IMR-90 (cell line): ENCODE data around the gene FUT8. TPM values are rescaled to one million over a fixed set of nuclear protein-coding genes. Genes with fewer than 3 reads are reported as not detected.

Experiments
- microRNA-seq, 2 experiments: library from miRNA; stranded (forward) in 1 of 2; unstranded in 1 of 2; fragments of 10-50 nt in 1 of 2; fragments of <30 nt in 1 of 2; gene quantifications in 1 of 2; microRNA quantifications in 1 of 2; one replicate each; pipeline versions ENCODE3 to v1.1.0; 2013 to 2020; ENCODE audit not compliant: insufficient read depth in 1 of 2, insufficient read length in 1 of 2, unreplicated experiment in 1 of 2
- polyA plus RNA-seq, 3 experiments: library from polyadenylated mRNA; depleted of rRNA; stranded (reverse); fragments of >200 nt; gene quantifications; 2 replicates each; pipeline ENCODE4 v1.2.3, GENCODE V29; 2012; ENCODE audit warnings: low replicate concordance in 1 of 3
- small RNA-seq, 5 experiments: library from RNA; depleted of rRNA; stranded (forward); fragments of <200 nt; gene quantifications; one replicate each; pipeline ENCODE3, GENCODE V24; 2012
- total RNA-seq: library from RNA; depleted of rRNA; stranded (reverse); fragments of >200 nt; gene quantifications from 2 replicates; pipeline ENCODE4 v1.2.3, GENCODE V29; 2012

Gene FUT8
- total and polyA plus RNA-seq, 2 of the 4 experiments (the other 2 are of a cell fraction): 15.6 to 72.9 TPM

Small RNA genes within 50 kb of the gene (microRNA-seq; reads per million reads assigned to microRNA genes)
- 0.73 to 4.1 reads per million in 2 experiments for gene MIR625

Small RNA genes within 50 kb of the gene (small RNA-seq; reads per million reads assigned to genes)
- 0 to 10.4 (median 1.6) reads per million in 5 experiments for gene MIR625
